Frontal cortex (tissue), 4 donors: Measurements from ENCODE around the gene CARMIL1. TPM values are rescaled to one million over a fixed set of nuclear protein-coding genes. Genes with fewer than 3 reads are reported as not detected.
A peak's percentile ranks its signal among the peaks of the same experiment; 100 is the strongest.

Source experiments
- DNase-seq, 2 donors: peaks; one replicate each; pipeline ENCODE4 v3.0.0; 2012; ENCODE audit warnings: low spot score in 2 of 2
- FAIRE-seq: peaks from 2 replicates; lab custom pipeline; 2012; peaks lifted over from hg19 to GRCh38; lab: Jason Lieb, UNC
- total RNA-seq: library from RNA; depleted of rRNA; stranded (reverse); fragments of >200 nt; gene quantifications from one replicate; pipeline ENCODE4 v1.2.3, GENCODE V29; 2014
- donor health status: control.
- donor health status: control.
- donor health status: control.

Gene CARMIL1
- total RNA-seq, 1 donor from 2014 or later = 32.6 TPM

DNA sequence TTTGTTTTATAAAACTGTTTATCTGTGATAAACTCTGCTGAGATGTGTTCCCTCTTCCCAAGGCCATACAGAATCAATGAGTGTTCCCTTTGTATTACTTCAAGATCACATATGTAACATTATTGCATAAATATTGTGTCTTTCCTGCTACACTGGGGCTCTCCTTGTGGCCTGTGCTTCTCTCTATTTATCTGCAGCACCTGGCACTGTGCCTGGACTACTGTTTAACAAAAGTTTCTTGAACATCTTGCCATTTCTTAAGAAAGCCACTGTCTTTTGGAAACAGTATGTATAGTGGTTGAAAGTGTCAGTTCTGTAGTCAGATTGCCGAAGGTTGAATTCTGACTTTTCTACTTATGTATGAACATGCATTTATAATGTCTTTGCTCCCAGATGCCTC is 203.8 kb downstream of the CARMIL1 start:
- DNase-seq = no peak
- FAIRE-seq = no peak

- DNase-seq (no peak), FAIRE-seq (no peak)
These were observed 204.8 kb downstream of the CARMIL1 start for GRCh38 chr6:25483943-25484342.

- no peak for FAIRE-seq
These were observed 205.7 kb downstream of the CARMIL1 start for GRCh38 chr6:25484900-25485299.

DNA sequence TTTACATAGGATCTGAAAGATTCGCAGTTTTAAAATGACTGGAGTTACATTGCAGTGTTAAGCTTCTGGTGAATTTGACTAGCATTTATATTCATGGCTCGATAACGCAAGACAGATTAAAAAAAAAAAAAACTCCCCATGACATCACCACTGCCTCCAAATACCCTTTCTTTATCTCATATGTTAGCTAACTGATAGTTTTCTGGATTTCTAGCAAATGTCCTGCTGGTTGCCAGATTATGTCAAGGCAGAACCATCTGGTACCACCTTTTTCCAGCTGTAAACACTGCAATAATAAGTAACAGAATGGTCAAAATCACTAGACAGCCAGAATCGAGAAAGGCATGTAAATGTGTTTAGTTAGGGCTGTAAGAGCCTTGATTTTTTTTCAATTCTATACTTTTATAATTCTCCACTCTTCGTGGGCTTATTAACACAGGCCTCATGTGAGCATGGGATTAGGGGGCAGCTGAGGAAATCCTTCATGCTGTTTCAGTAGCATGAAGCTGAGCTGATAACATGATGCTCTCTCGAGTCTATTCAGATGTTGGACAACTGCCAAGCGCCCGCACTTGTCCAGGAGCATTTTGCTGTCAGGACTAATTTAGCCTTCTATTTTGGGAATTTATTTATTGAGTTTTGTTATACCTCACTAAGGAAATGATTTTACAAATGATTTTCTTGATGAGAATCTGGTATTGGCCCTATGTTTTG is 206.8 kb downstream of the CARMIL1 start:
- no peak for DNase-seq
- FAIRE-seq = no peak

More at GRCh38 chr6:25484900-25485299, 205.7 kb downstream of the CARMIL1 start:
- DNase-seq = no peak

DNA sequence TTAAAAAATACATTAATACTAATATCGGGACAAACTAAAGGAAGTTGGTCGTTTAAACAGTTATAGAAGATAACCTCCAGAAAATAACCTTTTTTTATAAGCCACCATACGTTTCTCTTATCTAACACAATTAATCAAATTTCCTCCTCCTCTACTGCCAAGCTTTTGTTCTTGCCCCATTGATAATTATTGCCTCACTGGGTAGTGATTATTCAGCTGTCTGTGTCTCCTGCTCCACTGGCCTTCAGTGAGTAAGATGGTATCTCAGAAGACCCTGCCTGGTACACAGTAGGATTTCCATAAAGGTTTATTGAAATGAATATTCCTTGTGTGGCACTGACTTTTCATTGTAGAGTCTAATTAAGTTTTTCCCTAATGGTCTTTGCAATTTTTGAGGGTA is 207.4 kb downstream of the CARMIL1 start:
- FAIRE-seq (no peak), DNase-seq (no peak)

- FAIRE-seq (no peak), DNase-seq (no peak)
These were observed 207.8 kb downstream of the CARMIL1 start for GRCh38 chr6:25487012-25487411.

- FAIRE-seq (no peak), DNase-seq (no peak)
These were observed 209.0 kb downstream of the CARMIL1 start for GRCh38 chr6:25488156-25488555.

DNA sequence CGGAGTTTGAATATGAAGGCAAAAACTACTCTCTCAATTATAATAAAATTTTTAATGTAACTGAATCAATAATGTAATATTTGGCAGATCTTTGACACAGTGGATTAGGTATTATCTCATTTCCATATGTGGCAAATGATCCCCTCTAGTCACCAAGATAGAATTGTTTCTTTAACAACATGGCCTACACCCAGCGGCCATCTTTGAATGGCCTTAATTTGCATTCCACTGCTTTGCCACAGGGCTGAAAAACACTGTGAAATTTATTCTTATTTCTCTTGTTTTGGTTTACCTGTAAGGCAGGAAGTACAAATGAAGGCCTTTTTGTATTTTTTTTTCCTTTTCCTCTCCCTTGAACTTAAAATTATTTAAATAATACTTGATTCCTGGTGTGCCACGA is 210.2 kb downstream of the CARMIL1 start:
- FAIRE-seq = no peak
- DNase-seq = no peak

DNA sequence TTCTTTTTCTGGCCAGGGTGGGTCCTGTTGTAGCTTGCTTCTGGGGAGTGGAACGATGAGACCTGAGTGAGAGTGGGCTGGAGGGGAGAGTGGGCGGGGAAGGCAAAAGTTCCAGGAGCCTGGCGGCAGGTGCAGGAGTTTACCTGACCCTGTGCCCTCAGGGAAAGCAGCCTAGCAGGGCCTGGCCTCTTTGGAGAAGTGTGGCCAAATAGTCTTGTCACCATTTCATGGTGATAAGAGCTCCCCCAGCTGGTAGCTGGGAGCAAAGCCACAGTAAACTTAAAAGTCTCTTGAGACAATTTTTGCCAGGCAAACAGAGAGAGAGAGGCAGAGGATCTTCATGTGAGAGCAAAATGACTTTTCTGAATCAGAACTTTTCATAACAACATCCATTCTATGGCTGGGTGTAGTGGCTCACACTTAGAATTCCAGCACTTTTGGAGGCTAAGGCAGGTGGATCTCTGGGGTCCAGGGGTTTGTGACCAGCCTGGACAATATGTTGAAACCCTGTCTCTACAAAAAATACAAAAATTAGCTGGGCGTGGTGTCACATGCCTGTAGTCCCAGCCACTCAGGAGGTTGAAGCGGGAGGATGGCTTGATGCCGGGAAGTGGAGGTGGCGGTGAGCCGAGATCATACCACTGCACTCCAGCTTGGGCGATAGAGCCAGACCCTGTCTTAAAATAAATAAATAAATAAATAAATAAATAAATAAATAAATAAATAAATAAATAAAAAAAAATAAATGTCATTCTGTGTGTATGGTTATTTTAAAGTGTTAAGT is 211.0 kb downstream of the CARMIL1 start:
- FAIRE-seq (no peak), DNase-seq (peak; percentile 2 to 29)

DNA sequence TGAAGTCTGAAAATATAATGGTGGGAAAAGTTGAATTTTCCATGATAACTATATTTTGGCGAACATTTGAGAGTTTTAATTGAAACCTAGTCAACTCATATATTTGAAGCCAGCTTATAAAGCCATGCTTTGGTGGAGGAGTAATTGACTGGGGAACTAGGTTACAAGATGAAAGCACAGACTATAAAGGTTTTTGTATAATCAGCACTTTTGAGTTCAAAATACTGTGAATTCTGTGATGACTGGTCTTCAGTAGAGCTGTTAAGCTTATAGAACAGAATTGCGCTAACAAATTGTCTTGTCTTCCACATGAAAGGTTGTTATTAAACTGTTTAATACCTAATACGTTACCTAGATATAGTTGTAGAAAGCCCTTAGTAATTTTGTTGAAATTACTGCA is 213.8 kb downstream of the CARMIL1 start:
- no peak for FAIRE-seq
- no peak for DNase-seq

GRCh38 chr6:25494469-25494868 is 215.3 kb downstream of the CARMIL1 start:
- DNase-seq = no peak
- FAIRE-seq = no peak

DNA sequence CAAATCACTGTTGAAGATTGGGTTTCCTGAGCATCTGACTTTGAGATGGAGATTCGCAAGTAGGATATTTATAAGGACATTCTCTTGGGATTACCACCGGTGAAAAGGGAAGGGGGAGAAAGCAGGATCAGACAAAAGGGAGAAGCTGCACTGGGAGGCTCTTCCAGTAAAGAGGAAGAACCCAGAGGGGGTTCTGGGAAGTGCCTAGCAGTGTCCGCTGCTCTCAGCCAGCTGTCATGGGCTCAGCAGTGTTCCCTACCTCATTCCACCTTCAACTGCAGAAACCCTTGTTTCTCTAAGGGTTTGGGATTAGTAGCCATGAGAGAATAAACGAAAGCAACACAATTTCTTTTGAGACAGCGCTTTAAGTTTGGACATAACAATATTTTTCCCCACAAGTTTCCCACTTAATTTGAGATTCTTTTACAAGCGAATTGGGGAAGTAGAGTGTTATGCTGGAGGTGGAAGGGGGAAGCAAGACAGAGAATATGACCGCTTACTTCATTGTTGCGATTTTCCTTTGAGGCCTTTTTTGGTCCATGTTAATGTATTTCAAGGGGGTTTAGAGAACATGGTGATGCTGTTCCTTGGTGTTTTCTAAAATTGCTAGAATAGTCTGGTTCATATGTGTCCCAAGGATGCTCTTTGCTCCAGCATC is 218.3 kb downstream of the CARMIL1 start:
- no peak for FAIRE-seq
- DNase-seq = no peak

DNA sequence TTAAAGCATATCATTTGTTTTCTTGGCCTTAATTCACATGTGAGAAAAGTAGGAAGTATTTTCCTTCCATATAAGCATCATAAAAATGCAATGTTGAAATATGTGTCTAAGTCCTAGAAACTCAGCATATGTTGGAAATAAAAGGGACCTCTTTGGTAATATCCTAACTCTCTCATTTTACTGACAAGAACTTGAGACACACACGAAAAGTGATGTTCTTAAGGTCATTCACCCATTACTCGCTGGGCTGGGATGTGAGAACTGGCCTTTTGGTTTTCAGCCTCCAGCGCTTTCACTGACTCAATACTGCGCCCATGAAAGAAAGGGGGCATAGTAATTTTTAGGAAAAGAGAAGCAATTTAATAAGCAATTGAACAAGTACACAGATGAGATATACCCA is 219.3 kb downstream of the CARMIL1 start:
- no peak for FAIRE-seq
- DNase-seq = no peak

DNA sequence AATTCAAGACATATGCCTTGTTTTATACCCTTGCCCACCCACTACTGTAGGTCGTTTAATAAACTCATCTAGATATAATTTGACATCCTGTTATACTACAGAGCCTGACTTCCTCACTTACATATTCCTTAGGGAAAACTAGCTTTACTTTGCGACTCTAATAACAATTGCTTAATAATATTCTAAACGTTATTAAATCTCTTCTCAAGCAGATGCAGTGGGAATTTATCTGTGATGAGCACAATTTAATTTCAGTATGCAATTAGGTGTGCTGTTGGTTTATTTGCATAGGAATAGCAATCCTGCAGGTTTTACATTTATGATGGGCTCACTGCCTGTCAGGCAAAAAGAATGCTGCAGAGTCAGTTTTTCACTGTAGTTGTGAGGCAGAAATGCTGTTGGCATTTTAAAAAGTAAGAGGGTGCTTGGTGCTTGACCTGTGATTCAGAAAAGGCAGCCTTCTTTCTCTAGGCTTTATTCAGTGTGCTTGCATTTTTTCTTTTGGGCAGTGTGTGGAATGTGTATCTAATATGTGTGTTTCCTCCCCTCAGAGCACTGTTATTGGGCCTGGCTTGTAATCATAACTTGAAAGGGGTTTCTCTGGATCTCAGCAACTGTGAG is 220.6 kb downstream of the CARMIL1 start:
- FAIRE-seq (no peak), DNase-seq (no peak)

GRCh38 chr6:25503686-25504085 is 224.5 kb downstream of the CARMIL1 start:
- DNase-seq (no peak), FAIRE-seq (no peak)

GRCh38 chr6:25504661-25505060 is 225.5 kb downstream of the CARMIL1 start:
- FAIRE-seq (no peak), DNase-seq (peak in 1 of 2 donors; percentile 4)

DNA sequence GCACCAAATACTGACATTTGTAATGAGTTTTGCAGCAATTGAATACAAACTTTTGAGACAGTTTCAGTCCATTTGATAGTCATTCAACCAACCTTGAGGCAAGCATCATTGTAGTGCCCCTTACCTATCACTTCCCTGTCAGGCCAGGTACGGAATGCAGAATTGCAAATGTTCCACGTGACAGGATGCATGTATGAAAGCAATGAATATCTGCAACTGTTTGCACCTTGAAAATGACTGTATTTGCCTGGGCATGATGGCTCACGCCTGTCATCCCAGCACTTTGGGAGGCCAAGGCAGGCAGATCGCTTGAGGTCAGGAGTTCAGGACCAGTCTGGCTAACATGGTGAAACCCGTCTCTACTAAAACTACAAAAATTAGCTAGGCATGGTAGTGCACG is 226.8 kb downstream of the CARMIL1 start:
- FAIRE-seq (no peak), DNase-seq (no peak)

- no peak for FAIRE-seq
- no peak for DNase-seq
These were observed 228.9 kb downstream of the CARMIL1 start for GRCh38 chr6:25508051-25508450.

GRCh38 chr6:25511376-25511775 is 232.2 kb downstream of the CARMIL1 start:
- FAIRE-seq = no peak
- DNase-seq = no peak

DNA sequence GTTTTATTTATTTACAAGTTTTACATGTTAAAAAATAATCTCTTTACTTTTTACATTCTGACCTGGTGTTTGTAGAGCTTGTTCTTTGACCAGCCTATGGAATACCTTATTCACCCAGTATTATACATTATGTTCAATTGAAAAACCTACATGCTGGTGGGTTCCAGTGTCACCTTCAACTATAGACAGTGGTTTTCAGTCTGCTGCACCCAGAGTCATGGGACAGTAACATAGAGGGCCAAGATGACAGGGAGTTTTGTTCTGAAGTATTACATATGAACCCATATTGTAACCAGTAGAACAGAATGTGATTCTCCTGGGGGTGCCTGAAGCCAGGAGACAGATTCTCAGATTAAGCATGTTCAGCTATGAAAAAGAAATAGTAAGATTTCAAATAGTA is 233.4 kb downstream of the CARMIL1 start:
- no peak for FAIRE-seq

DNA sequence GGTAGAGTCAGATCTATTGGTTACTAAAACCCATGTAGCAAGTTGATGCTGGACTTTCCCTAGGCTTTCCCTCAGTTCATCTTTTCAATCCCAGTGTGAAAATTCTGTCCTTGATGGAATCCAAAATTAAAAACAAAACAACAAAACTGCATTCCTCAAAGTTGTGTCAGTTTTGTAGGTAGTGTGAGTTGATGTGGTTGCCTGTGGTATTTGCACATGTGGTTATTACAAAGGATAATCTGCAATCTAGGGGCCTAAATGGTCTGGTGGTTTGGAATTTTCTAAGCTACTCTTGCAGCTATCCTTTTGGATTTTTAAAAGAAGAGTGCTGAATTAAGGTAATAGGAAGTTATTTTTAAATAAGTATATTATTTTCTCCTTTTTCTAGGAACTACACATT is 240.7 kb downstream of the CARMIL1 start:
- FAIRE-seq = no peak
- no peak for DNase-seq

More for the DNA sequence above, 233.4 kb downstream of the CARMIL1 start:
- DNase-seq = no peak
